Fibroblast of mammary gland (primary cell): ENCODE data around the gene EFNB2.

Source experiments
- DNase-seq: peaks from one replicate; pipeline ENCODE4 v3.0.0-alpha.2; 2010; ENCODE audit warnings: low read depth
- H3K4me3 ChIP-seq: 2 replicates; pipeline ENCODE4 v1.5.1; 2011; ENCODE audit warnings: low read depth, mild to moderate bottlenecking, low read length, moderate library complexity; ENCODE audit not compliant: control insufficient read depth
- TF ChIP-seq, protein P1 (sequence below): conservative IDR thresholded peaks from 2 replicates; pipeline ENCODE4 v1.5.1; 2011; ENCODE audit warnings: low read depth, low read length, inconsistent platforms; ENCODE audit not compliant: control insufficient read depth, insufficient read depth

EFNB2 gene

DNA sequence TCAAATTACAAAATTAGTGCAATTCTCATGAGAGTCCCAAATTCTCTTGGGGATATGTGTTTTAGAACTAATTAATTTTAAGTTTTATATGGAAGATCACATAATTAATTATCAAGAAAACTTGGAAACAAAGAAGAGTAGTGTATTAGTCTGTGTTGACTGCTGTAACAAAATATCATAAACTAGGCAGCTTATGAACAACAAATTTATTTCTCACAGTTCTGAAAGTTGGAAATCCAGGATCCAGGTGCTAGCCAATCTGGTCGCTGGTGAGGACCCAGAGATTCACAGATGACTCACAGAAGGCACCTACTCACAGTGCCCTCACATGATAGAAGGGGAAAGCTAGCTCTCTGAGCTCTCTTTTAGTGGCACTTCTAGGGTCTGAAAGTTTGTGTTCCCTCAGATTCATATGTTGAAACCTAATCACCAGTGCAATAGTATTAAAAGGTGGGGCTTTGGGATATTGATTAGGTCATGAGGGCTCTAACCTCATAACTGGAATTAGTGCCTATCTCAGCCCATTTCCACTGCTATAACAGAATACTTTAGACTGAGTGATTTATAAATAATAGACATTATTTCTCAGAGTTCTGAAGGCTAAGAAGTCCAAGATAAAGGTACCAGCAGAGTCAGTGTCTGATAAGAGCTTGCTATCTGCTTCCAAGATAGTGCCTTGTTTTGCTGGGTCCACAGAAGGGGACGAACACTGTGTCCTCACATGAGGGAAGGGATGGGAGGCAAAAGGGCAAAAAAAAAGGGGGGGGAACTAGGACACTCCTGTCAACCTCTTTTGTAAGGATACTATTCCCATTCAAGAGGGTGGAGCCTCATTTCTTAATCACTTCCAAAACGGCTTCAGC lies 34.0 kb upstream of the EFNB2 start:
- TF ChIP-seq, protein P1, sequence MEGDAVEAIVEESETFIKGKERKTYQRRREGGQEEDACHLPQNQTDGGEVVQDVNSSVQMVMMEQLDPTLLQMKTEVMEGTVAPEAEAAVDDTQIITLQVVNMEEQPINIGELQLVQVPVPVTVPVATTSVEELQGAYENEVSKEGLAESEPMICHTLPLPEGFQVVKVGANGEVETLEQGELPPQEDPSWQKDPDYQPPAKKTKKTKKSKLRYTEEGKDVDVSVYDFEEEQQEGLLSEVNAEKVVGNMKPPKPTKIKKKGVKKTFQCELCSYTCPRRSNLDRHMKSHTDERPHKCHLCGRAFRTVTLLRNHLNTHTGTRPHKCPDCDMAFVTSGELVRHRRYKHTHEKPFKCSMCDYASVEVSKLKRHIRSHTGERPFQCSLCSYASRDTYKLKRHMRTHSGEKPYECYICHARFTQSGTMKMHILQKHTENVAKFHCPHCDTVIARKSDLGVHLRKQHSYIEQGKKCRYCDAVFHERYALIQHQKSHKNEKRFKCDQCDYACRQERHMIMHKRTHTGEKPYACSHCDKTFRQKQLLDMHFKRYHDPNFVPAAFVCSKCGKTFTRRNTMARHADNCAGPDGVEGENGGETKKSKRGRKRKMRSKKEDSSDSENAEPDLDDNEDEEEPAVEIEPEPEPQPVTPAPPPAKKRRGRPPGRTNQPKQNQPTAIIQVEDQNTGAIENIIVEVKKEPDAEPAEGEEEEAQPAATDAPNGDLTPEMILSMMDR = no peak
- DNase-seq = no peak
- H3K4me3 ChIP-seq = no peak overlapping the region

DNA sequence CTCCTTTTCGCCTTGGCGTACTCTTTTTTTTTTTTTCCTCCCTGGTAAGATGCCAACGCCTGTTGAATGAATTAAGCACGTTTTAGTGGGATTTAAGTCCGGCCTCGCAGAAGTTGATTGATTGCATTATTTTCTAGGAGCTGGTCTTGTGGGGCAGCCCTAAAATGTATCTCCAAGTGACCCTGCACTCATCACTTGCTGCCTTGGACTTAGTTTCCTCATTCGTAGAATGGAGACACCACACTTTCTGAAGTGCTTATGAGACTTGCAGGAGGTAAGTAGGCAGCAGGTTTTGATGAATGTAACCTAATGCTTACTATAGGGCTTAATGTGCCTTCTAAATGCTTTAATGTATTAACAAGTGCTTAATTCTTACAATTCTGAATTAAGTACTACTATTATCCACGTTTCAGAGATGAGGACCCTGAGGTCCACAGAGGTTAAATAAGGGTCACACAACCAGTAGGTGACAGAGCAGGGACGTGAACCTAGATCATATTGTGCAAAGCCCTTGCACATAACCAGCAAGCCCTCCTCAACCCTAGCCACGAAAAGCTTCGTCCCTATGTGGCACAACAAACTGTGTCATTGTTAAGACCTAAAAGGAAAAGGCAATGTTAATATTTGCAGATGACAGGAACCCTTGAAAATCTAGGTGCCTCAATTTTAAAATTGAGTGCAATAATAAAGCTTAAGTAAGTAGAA lies 33.0 kb upstream of the EFNB2 start:
- TF ChIP-seq, protein P1 = no peak
- peak overlapping the region; percentile 90 for H3K4me3 ChIP-seq
- no peak for DNase-seq

DNA sequence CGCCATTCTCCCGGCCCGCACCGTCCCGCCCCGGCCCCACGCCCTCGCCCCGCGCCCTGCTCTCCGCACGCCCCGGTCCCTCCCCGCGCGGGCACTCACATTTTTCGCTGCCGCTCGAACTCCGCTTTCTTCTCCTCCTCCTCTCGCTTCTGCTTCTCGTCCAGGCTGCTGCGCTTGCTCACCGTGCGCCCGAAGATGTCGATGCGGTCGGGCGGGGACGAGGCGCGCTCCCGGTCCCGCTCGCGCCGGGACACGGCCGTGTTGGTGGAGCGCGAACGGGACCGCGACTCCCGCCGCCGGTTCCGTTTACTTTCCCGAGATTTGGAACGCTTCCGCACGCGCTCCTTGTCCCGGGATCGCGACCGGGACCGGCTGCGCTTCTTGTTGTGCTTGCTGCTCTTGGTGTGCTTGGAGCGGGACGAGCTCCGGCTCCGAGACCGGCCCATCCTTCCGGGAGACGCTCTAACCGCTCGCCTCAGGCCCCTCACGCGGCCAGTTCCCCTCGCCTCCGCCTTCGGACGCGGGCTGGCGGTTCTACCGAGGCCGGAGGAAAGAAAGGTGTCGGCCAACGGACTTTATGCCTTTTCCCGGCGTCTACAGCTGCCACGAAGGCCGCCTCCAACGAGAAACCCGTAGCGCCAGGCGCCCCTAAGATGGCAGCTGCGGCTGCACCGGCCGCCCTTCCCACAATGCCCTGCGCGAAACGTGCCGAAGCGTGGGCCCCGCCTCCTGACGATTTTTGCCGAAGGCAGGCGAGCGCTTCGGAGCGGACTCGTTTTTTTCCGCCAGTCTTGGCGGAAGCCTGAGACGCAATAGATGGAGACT lies 32.2 kb upstream of the EFNB2 start, which contains the start of gene ARGLU1:
Gene ARGLU1 (minus strand): TSS at position 664 of the 825 bp plus-strand sequence. CDS start 218 bp downstream, at position 446.
- DNase-seq = peak; percentile 89
- TF ChIP-seq, protein P1 = no peak
- peak within 1 kb of the TSS; percentile 90 for H3K4me3 ChIP-seq

DNA sequence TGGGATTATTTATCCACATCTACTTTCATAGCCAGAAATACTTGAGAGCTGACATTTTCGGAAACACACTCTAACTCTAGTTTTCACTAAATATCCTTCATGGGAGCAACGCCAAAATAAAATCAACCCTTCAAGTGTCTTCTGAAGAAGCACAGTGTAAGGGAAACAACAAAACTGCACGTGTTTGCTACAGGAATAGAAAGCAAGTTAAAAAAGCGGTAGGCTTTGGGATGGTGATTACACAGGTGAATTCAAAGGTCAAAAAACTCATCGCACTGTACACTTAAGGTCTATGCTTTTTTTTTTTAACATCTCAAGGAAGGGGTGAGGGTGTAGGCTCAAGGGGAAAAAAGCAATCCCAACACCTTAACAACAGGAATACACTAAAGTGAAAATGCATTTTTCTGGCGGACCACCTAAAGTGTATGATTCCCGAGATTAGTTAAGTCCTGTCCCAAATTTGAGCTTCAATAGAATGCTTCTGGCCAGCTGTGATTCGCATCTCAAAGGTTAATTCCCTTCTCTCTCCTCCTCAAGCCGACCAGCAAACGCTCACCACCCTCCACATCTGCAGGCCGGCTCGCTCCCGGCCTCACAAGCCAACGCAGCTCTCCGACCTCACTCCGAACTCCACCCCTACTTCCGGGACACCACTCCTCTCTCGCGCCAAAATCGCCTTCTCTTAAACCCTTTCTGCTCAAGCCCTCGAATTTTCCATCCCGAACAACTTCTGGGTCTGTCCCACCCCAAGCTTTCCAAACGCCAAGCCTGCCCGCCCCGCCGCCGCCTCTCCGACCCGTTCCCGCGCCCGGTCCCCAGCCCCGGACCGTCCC lies 31.4 kb upstream of the EFNB2 start:
- DNase-seq = peak; percentile 64
- H3K4me3 ChIP-seq = peak overlapping the region; percentile 90
- TF ChIP-seq, protein P1 = no peak

DNA sequence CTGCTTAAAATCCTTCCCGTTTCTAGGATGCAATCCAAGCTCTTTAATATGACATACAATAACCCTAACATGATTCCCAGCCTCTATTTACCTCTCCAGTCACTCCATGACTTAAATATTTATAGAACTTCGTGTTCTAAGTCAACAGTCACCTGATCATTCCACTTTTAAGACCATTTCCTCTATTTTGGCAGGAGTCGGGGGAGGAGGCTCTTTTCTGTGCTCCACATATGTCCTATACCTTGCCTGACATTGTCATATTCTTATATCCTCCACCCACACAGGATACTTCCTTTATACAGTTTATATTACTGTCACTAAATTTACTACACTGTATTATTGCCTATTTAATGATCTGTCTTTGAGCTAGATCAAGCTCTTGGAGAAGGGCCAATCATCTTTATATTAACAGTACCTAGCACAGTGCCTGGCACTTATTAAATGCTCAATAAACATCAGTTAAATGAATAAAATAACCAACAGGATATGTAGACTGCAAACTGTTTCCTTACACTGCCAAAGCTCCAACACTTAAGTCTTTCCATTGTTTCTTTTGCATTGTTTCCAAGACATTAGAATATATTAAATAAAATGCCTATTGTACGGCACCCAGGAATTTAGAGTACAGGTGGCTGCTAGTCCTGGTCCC lies 29.8 kb upstream of the EFNB2 start:
- no peak for DNase-seq
- TF ChIP-seq, protein P1 = no peak
- H3K4me3 ChIP-seq = no peak overlapping the region
